WTC11 (cell line): Measurements from ENCODE around the gene ANXA8.

Experiments used
- JUN ChIP-seq: sonication (generic); formaldehyde crosslinking; IDR thresholded peaks from 2 replicates; pipeline ENCODE4 v1.8.0; 2023; ENCODE audit warnings: mild to moderate bottlenecking, missing genetic modification reagents
- MXD4 ChIP-seq: fragments of 250-450 bp; sonication (Bioruptor Pico); IDR thresholded peaks from 2 replicates; pipeline ENCODE4 v1.8.0; 2021; ENCODE audit warnings: mild to moderate bottlenecking, moderate library complexity, borderline replicate concordance
- SMAD4 ChIP-seq: sonication (generic); formaldehyde crosslinking; IDR thresholded peaks from 2 replicates; pipeline ENCODE4 v1.8.0; 2022; ENCODE audit warnings: mild to moderate bottlenecking, missing genetic modification reagents
- SP1 ChIP-seq: sonication (generic); formaldehyde crosslinking; conservative IDR thresholded peaks from 2 replicates; pipeline ENCODE4 v1.8.1; 2022; ENCODE audit warnings: missing genetic modification reagents
- TP53 ChIP-seq: sonication (generic); formaldehyde crosslinking; IDR thresholded peaks from 2 replicates; pipeline ENCODE4 v1.8.1; 2023; ENCODE audit warnings: mild to moderate bottlenecking, missing genetic modification reagents
- TF ChIP-seq, protein P1 (sequence below): fragments of 200-600 bp; IDR thresholded peaks from 2 replicates; pipeline ENCODE4 v1.8.0; 2022; ENCODE audit warnings: antibody characterized with exemption
- TF ChIP-seq, protein P2 (sequence below): sonication (generic); formaldehyde crosslinking; IDR thresholded peaks from 2 replicates; pipeline ENCODE4 v1.8.0; 2022; ENCODE audit warnings: mild to moderate bottlenecking, missing genetic modification reagents
- TF ChIP-seq, protein P3 (sequence below): sonication (generic); formaldehyde crosslinking; IDR thresholded peaks from 2 replicates; pipeline ENCODE4 v1.8.0; 2022; ENCODE audit warnings: missing genetic modification reagents
- TF ChIP-seq, protein P4 (sequence below): sonication (generic); formaldehyde crosslinking; IDR thresholded peaks from 2 replicates; pipeline ENCODE4 v1.8.0; 2023; ENCODE audit warnings: missing genetic modification reagents
- TF ChIP-seq, protein P5 (sequence below): sonication (generic); formaldehyde crosslinking; IDR thresholded peaks from 2 replicates; pipeline ENCODE4 v1.8.1; 2023; ENCODE audit warnings: mild to moderate bottlenecking, missing genetic modification reagents, moderate library complexity
- TF ChIP-seq, protein P6 (sequence below): sonication (generic); formaldehyde crosslinking; IDR thresholded peaks from 2 replicates; pipeline ENCODE4 v1.8.1; 2022; ENCODE audit warnings: low read depth, missing genetic modification reagents, borderline replicate concordance
- TF ChIP-seq, protein P7 (sequence below): sonication (generic); formaldehyde crosslinking; IDR thresholded peaks from 2 replicates; pipeline ENCODE4 v1.8.0; 2022; ENCODE audit warnings: mild to moderate bottlenecking, missing genetic modification reagents

DNA sequence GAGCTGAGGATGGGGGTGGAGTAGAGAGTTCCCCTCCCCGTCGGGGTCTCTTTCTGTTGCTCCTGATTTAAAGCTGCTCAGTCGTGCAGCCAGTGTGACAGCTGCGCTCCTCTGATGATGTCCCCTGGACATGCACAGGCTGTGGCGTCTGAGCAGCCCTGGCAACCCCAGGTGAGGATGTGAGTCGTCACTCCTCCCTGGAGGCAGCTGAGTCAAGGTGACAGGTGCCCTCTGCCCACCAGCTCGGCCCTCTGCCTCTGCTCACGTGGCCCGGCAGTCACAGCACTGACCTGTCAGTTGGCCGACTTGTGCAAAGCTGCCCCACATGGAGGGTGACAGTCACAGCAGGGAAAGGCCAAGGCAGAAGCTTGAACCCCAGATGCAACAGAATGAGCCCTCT lies 33.9 kb downstream of the ANXA8 start:
- no peak for TF ChIP-seq JUN (CRISPR knock-in tag)
- no peak for TF ChIP-seq TP53 (CRISPR knock-in tag)
- TF ChIP-seq, protein P1, sequence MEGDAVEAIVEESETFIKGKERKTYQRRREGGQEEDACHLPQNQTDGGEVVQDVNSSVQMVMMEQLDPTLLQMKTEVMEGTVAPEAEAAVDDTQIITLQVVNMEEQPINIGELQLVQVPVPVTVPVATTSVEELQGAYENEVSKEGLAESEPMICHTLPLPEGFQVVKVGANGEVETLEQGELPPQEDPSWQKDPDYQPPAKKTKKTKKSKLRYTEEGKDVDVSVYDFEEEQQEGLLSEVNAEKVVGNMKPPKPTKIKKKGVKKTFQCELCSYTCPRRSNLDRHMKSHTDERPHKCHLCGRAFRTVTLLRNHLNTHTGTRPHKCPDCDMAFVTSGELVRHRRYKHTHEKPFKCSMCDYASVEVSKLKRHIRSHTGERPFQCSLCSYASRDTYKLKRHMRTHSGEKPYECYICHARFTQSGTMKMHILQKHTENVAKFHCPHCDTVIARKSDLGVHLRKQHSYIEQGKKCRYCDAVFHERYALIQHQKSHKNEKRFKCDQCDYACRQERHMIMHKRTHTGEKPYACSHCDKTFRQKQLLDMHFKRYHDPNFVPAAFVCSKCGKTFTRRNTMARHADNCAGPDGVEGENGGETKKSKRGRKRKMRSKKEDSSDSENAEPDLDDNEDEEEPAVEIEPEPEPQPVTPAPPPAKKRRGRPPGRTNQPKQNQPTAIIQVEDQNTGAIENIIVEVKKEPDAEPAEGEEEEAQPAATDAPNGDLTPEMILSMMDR = no peak
- TF ChIP-seq, protein P2, sequence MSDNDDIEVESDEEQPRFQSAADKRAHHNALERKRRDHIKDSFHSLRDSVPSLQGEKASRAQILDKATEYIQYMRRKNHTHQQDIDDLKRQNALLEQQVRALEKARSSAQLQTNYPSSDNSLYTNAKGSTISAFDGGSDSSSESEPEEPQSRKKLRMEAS (CRISPR knock-in tag) = no peak
- TF ChIP-seq, protein P3, sequence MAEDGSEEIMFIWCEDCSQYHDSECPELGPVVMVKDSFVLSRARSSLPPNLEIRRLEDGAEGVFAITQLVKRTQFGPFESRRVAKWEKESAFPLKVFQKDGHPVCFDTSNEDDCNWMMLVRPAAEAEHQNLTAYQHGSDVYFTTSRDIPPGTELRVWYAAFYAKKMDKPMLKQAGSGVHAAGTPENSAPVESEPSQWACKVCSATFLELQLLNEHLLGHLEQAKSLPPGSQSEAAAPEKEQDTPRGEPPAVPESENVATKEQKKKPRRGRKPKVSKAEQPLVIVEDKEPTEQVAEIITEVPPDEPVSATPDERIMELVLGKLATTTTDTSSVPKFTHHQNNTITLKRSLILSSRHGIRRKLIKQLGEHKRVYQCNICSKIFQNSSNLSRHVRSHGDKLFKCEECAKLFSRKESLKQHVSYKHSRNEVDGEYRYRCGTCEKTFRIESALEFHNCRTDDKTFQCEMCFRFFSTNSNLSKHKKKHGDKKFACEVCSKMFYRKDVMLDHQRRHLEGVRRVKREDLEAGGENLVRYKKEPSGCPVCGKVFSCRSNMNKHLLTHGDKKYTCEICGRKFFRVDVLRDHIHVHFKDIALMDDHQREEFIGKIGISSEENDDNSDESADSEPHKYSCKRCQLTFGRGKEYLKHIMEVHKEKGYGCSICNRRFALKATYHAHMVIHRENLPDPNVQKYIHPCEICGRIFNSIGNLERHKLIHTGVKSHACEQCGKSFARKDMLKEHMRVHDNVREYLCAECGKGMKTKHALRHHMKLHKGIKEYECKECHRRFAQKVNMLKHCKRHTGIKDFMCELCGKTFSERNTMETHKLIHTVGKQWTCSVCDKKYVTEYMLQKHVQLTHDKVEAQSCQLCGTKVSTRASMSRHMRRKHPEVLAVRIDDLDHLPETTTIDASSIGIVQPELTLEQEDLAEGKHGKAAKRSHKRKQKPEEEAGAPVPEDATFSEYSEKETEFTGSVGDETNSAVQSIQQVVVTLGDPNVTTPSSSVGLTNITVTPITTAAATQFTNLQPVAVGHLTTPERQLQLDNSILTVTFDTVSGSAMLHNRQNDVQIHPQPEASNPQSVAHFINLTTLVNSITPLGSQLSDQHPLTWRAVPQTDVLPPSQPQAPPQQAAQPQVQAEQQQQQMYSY (CRISPR knock-in tag) = no peak
- TF ChIP-seq, protein P4, sequence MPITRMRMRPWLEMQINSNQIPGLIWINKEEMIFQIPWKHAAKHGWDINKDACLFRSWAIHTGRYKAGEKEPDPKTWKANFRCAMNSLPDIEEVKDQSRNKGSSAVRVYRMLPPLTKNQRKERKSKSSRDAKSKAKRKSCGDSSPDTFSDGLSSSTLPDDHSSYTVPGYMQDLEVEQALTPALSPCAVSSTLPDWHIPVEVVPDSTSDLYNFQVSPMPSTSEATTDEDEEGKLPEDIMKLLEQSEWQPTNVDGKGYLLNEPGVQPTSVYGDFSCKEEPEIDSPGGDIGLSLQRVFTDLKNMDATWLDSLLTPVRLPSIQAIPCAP (CRISPR knock-in tag) = no peak
- no peak for TF ChIP-seq MXD4
- TF ChIP-seq, protein P5, sequence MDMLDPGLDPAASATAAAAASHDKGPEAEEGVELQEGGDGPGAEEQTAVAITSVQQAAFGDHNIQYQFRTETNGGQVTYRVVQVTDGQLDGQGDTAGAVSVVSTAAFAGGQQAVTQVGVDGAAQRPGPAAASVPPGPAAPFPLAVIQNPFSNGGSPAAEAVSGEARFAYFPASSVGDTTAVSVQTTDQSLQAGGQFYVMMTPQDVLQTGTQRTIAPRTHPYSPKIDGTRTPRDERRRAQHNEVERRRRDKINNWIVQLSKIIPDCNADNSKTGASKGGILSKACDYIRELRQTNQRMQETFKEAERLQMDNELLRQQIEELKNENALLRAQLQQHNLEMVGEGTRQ (CRISPR knock-in tag) = no peak
- TF ChIP-seq SP1 = no peak
- TF ChIP-seq, protein P6, sequence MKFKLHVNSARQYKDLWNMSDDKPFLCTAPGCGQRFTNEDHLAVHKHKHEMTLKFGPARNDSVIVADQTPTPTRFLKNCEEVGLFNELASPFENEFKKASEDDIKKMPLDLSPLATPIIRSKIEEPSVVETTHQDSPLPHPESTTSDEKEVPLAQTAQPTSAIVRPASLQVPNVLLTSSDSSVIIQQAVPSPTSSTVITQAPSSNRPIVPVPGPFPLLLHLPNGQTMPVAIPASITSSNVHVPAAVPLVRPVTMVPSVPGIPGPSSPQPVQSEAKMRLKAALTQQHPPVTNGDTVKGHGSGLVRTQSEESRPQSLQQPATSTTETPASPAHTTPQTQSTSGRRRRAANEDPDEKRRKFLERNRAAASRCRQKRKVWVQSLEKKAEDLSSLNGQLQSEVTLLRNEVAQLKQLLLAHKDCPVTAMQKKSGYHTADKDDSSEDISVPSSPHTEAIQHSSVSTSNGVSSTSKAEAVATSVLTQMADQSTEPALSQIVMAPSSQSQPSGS (CRISPR knock-in tag) = no peak
- TF ChIP-seq SMAD4 (CRISPR knock-in tag) = no peak
- TF ChIP-seq, protein P7, sequence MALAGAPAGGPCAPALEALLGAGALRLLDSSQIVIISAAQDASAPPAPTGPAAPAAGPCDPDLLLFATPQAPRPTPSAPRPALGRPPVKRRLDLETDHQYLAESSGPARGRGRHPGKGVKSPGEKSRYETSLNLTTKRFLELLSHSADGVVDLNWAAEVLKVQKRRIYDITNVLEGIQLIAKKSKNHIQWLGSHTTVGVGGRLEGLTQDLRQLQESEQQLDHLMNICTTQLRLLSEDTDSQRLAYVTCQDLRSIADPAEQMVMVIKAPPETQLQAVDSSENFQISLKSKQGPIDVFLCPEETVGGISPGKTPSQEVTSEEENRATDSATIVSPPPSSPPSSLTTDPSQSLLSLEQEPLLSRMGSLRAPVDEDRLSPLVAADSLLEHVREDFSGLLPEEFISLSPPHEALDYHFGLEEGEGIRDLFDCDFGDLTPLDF (CRISPR knock-in tag) = no peak
